ENCODE results near the gene CASP7. TPM values are rescaled to one million over a fixed set of nuclear protein-coding genes. Genes with fewer than 3 reads are reported as not detected.

The CASP7 gene
- total RNA-seq, 1 experiment from 2014 or later, result 14.0 TPM

- Histone ChIP-seq H3K27me3 (ENCODE audit: insufficient read depth, low read depth) (no peaks in the 10 kb centered on the region), H3K9me2 (ENCODE audit: insufficient read depth) (no peaks in the 10 kb centered on the region), H3K4me2 (no peak overlapping the region), H3K4me1 (replicated peaks; ENCODE audit: insufficient read depth) (no peaks in the 10 kb centered on the region), H3K9me3 (ENCODE audit: insufficient read depth, low read depth) (no peaks in the 10 kb centered on the region), H4K20me1 (ENCODE audit: insufficient read depth) (no peaks in the 10 kb centered on the region), H3K36me3 (ENCODE audit: low read depth) (no peaks in the 10 kb centered on the region), H3K4me3 (no peak overlapping the region), H3F3A (ENCODE audit: insufficient read depth, low read depth) (no peaks in the 10 kb centered on the region), H2AFZ (no peak overlapping the region), H3K79me2 (ENCODE audit: low read depth) (no peaks in the 10 kb centered on the region), H3K27ac (no peak overlapping the region)
- ChIA-PET POLR2A (ENCODE audit: unreplicated experiment) (no interaction called here), CTCF (interaction anchor here (0.5 kb wide), 1 partner anchor 425 kb away, joined by 8 read pairs; no protein-coding TSS in a partner anchor)
- BruUV-seq (replicated peaks), result no TSS peak
- no peak for TF ChIP-seq EZH2 (IDR thresholded peaks at IDR 0.05; ENCODE audit: low read depth)
- TF ChIP-seq CTCF (conservative IDR thresholded peaks at IDR 0.05), result no peak
- intact Hi-C loops (cut with micrococcal nuclease; ENCODE audit: unreplicated experiment), result no loop called here
- no peak for DNase-seq
These were observed 52.6 kb downstream of the CASP7 start for GRCh38 chr10:113732160-113732881.

- Histone ChIP-seq H3K9me2 (ENCODE audit: insufficient read depth) (no peaks in the 10 kb centered on the region), H3K79me2 (ENCODE audit: low read depth) (no peaks in the 10 kb centered on the region), H3K4me1 (replicated peaks; ENCODE audit: insufficient read depth) (no peaks in the 10 kb centered on the region), H2AFZ (no peak overlapping the region), H3K36me3 (ENCODE audit: low read depth) (no peaks in the 10 kb centered on the region), H3K9me3 (ENCODE audit: insufficient read depth, low read depth) (no peaks in the 10 kb centered on the region), H3K4me3 (no peak overlapping the region), H3K27ac (no peak overlapping the region), H4K20me1 (ENCODE audit: insufficient read depth) (no peaks in the 10 kb centered on the region), H3F3A (ENCODE audit: insufficient read depth, low read depth) (no peaks in the 10 kb centered on the region), H3K27me3 (ENCODE audit: insufficient read depth, low read depth) (no peaks in the 10 kb centered on the region), H3K4me2 (no peak overlapping the region)
- TF ChIP-seq CTCF (conservative IDR thresholded peaks at IDR 0.05) (no peak), EZH2 (IDR thresholded peaks at IDR 0.05; ENCODE audit: low read depth) (no peak)
- ChIA-PET POLR2A (ENCODE audit: unreplicated experiment) (no interaction called here), CTCF (interaction anchor here (0.5 to 0.6 kb wide), 2 partner anchors 383 to 424 kb away, joined by 3 to 8 read pairs; no protein-coding TSS in a partner anchor)
- intact Hi-C loops (cut with micrococcal nuclease; ENCODE audit: unreplicated experiment), result no loop called here
- DNase-seq, result no peak
- BruUV-seq (replicated peaks), result no TSS peak
These were observed 53.3 kb downstream of the CASP7 start for GRCh38 chr10:113732966-113733365.

GRCh38 chr10:113733635-113734034 lies 53.9 kb downstream of the CASP7 start:
- Histone ChIP-seq H3K4me2 (no peak overlapping the region), H3K4me1 (replicated peaks; ENCODE audit: insufficient read depth) (no peaks in the 10 kb centered on the region), H3K36me3 (ENCODE audit: low read depth) (no peaks in the 10 kb centered on the region), H3F3A (ENCODE audit: insufficient read depth, low read depth) (no peaks in the 10 kb centered on the region), H3K4me3 (no peak overlapping the region), H3K9me2 (ENCODE audit: insufficient read depth) (no peaks in the 10 kb centered on the region), H3K79me2 (ENCODE audit: low read depth) (no peaks in the 10 kb centered on the region), H3K27ac (no peak overlapping the region), H3K9me3 (ENCODE audit: insufficient read depth, low read depth) (no peaks in the 10 kb centered on the region), H4K20me1 (ENCODE audit: insufficient read depth) (no peaks in the 10 kb centered on the region), H3K27me3 (ENCODE audit: insufficient read depth, low read depth) (no peaks in the 10 kb centered on the region), H2AFZ (no peak overlapping the region)
- DNase-seq, result no peak
- ChIA-PET POLR2A (ENCODE audit: unreplicated experiment) (no interaction called here), CTCF (interaction anchor here (0.6 kb wide), 1 partner anchor 382 kb away, joined by 3 read pairs; no protein-coding TSS in a partner anchor)
- BruUV-seq (replicated peaks), result no TSS peak
- TF ChIP-seq CTCF (conservative IDR thresholded peaks at IDR 0.05), result no peak
- no peak for TF ChIP-seq EZH2 (IDR thresholded peaks at IDR 0.05; ENCODE audit: low read depth)
- intact Hi-C loops (cut with micrococcal nuclease; ENCODE audit: unreplicated experiment), result no loop called here
